HepG2 (cell line): Measurements from ENCODE around the gene SLC35B2. TPM values are rescaled to one million over a fixed set of nuclear protein-coding genes. Genes with fewer than 3 reads are reported as not detected.

Experiments
- GTF2F1 ChIP-seq: fragments of 150-350 bp; IDR thresholded peaks from 2 replicates; pipeline ENCODE4 v1.6.1; 2014; ENCODE audit warnings: low read length
- GZF1 ChIP-seq: sonication (generic); formaldehyde crosslinking; IDR thresholded peaks from 2 replicates; pipeline ENCODE4 v1.5.1; 2020; ENCODE audit warnings: mild to moderate bottlenecking, missing genetic modification reagents
- NFKBIZ ChIP-seq: IDR thresholded peaks from 2 replicates; pipeline ENCODE4 v1.6.1; 2018; ENCODE audit warnings: missing genetic modification reagents, missing compliant biosample characterization
- RFXAP ChIP-seq: sonication (generic); formaldehyde crosslinking; IDR thresholded peaks from 2 replicates; pipeline ENCODE4 v1.4.0; 2020; ENCODE audit warnings: missing genetic modification reagents, borderline replicate concordance
- SNRNP70 ChIP-seq: fragments of 200-400 bp; formaldehyde crosslinking; IDR thresholded peaks from 2 replicates; pipeline ENCODE4 v1.6.1; 2017; ENCODE audit warnings: mild to moderate bottlenecking, low read depth, low read length, moderate library complexity
- TGIF2 ChIP-seq: IDR thresholded peaks from 2 replicates; pipeline ENCODE4 v1.6.1; 2016; ENCODE audit warnings: control low read depth, missing compliant biosample characterization
- ZFYVE20 ChIP-seq: sonication (generic); formaldehyde crosslinking; IDR thresholded peaks from 2 replicates; pipeline ENCODE4 v1.8.0; 2023; ENCODE audit warnings: low read depth, mild to moderate bottlenecking, moderate library complexity, missing genetic modification reagents, borderline replicate concordance
- ZMAT5 ChIP-seq: sonication (generic); formaldehyde crosslinking; IDR thresholded peaks from 2 replicates; pipeline ENCODE4 v1.5.0; 2020; ENCODE audit warnings: mild to moderate bottlenecking, low read depth, missing genetic modification reagents, borderline replicate concordance
- ZMYM2 ChIP-seq: sonication (generic); formaldehyde crosslinking; IDR thresholded peaks from 2 replicates; pipeline ENCODE4 v1.8.0; 2022; ENCODE audit warnings: mild to moderate bottlenecking, missing genetic modification reagents
- ZNF124 ChIP-seq: sonication (generic); formaldehyde crosslinking; IDR thresholded peaks from 2 replicates; pipeline ENCODE4 v1.4.0; 2020; ENCODE audit warnings: missing genetic modification reagents
- ZNF280B ChIP-seq: sonication (generic); formaldehyde crosslinking; IDR thresholded peaks from 2 replicates; pipeline ENCODE4 v1.5.0; 2020; ENCODE audit warnings: missing genetic modification reagents, mild to moderate bottlenecking, borderline replicate concordance
- ZNF343 ChIP-seq: sonication (generic); formaldehyde crosslinking; IDR thresholded peaks from 2 replicates; pipeline ENCODE4 v1.4.0; 2020; ENCODE audit warnings: mild to moderate bottlenecking, missing genetic modification reagents
- ZNF407 ChIP-seq: sonication (generic); formaldehyde crosslinking; IDR thresholded peaks from one replicate; pipeline ENCODE4 v1.5.1; 2020; ENCODE audit warnings: mild to moderate bottlenecking, missing genetic modification reagents; ENCODE audit errors: not compliant biosample characterization
- ZNF768 ChIP-seq: sonication (generic); formaldehyde crosslinking; IDR thresholded peaks from 2 replicates; pipeline ENCODE4 v1.4.0; 2020; ENCODE audit warnings: missing genetic modification reagents
- ZNF83 ChIP-seq: sonication (generic); formaldehyde crosslinking; IDR thresholded peaks from 2 replicates; pipeline ENCODE4 v1.4.0; 2020; ENCODE audit warnings: missing genetic modification reagents, mild to moderate bottlenecking, borderline replicate concordance
- polyA plus RNA-seq, 8 experiments: library from polyadenylated mRNA; depleted of rRNA in 3 of 8; stranded (reverse) in 7 of 8; unstranded in 1 of 8; fragments of >200 nt; fragmentation: Illumina TruSeq in 4 of 8; extraction: Trizol in 4 of 8; gene quantifications; 2 replicates each; pipeline versions ENCODE4 v1.2.1 to v1.2.3, GENCODE V29; 2011 to 2016; ENCODE audit warnings: low read depth in 4 of 8, missing spikeins in 1 of 8, mixed read lengths in 1 of 8; ENCODE audit not compliant: insufficient read depth in 1 of 8
- total RNA-seq, 5 experiments: library from RNA; depleted of rRNA; stranded (reverse); fragments of >200 nt; fragmentation: Illumina TruSeq; extraction: Trizol; gene quantifications; 2 replicates each; pipeline ENCODE4 v1.2.3, GENCODE V29; 2016; ENCODE audit warnings: low read depth in 1 of 5
- TF ChIP-seq, protein P1 (sequence below): sonication (generic); IDR thresholded peaks from 2 replicates; pipeline ENCODE4 v1.6.1; 2016; ENCODE audit warnings: low read depth, borderline replicate concordance

Gene SLC35B2
- total and polyA plus RNA-seq, 2 of the 13 experiments (the other 11 are each of a cell fraction or from before 2014, with no cell fraction given): 61.1 to 148 TPM

- TF ChIP-seq, protein P1, sequence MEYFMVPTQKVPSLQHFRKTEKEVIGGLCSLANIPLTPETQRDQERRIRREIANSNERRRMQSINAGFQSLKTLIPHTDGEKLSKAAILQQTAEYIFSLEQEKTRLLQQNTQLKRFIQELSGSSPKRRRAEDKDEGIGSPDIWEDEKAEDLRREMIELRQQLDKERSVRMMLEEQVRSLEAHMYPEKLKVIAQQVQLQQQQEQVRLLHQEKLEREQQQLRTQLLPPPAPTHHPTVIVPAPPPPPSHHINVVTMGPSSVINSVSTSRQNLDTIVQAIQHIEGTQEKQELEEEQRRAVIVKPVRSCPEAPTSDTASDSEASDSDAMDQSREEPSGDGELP: no peak
- no peak for TF ChIP-seq TGIF2 (CRISPR knock-in tag)
- no peak for TF ChIP-seq ZMYM2 (CRISPR knock-in tag)
- TF ChIP-seq ZFYVE20 (CRISPR knock-in tag): no peak
- TF ChIP-seq ZNF124 (CRISPR knock-in tag): no peak
- TF ChIP-seq ZNF83 (CRISPR knock-in tag): no peak
- no peak for TF ChIP-seq GTF2F1
- no peak for TF ChIP-seq ZNF343
- TF ChIP-seq SNRNP70: no peak
- no peak for TF ChIP-seq NFKBIZ (CRISPR knock-in tag)
- no peak for TF ChIP-seq ZNF407 (CRISPR knock-in tag)
- TF ChIP-seq ZNF768: peak; percentile 91
- no peak for TF ChIP-seq RFXAP (CRISPR knock-in tag)
- no peak for TF ChIP-seq ZMAT5 (CRISPR knock-in tag)
- peak; percentile 0; the same call in 1 of the 2 replicates for TF ChIP-seq ZNF280B (CRISPR knock-in tag)
- no peak for TF ChIP-seq GZF1 (CRISPR knock-in tag)
These were observed 33.0 kb downstream of the SLC35B2 start (continued) for GRCh38 chr6:44224029-44224964.
